ENCODE data around the gene NEK6. TPM values are rescaled to one million over a fixed set of nuclear protein-coding genes. Genes with fewer than 3 reads are reported as not detected.

NEK6 gene
- total and polyA plus RNA-seq, 9 of the 15 experiments (the other 6 are each of a cell fraction or from before 2014, with no cell fraction given): 3.1 to 19.0 (median 8.4) TPM

GRCh38 chr9:124388275-124389048 is 130.7 kb downstream of the NEK6 start (continued):
- TF ChIP-seq ZNF696 (CRISPR knock-in tag; conservative IDR thresholded peaks at IDR 0.05): no peak
- TF ChIP-seq NCOR1 (IDR thresholded peaks at IDR 0.05): peak; percentile 49; the same call in 1 of the 2 replicates
- TF ChIP-seq WHSC1 (IDR thresholded peaks at IDR 0.05; ENCODE audit: low read length): no peak
- TF ChIP-seq YY1 (IDR thresholded peaks at IDR 0.05; ENCODE audit: borderline replicate concordance in 1 of 3, control insufficient read depth in 1 of 3, extremely low read depth in 1 of 3, insufficient read depth in 3 of 3, insufficient read length in 1 of 3, insufficient replicate concordance in 2 of 3, low read depth in 1 of 3, low read length in 2 of 3): no peak
- TF ChIP-seq ZNF668 (CRISPR knock-in tag; IDR thresholded peaks at IDR 0.05): no peak
- TF ChIP-seq NFYB (IDR thresholded peaks at IDR 0.05; ENCODE audit: extremely low read depth, insufficient read length): no peak
- TF ChIP-seq TOE1 (IDR thresholded peaks at IDR 0.05; ENCODE audit: borderline replicate concordance): no peak
- no peak for TF ChIP-seq TOE1 (CRISPR knock-in tag; IDR thresholded peaks at IDR 0.05; ENCODE audit: borderline replicate concordance, low read depth)
- peak; percentile 75; the same call in 1 of the 2 replicates for TF ChIP-seq ELF4 (CRISPR knock-in tag; IDR thresholded peaks at IDR 0.05)
- TF ChIP-seq IRF1 (CRISPR knock-in tag; IDR thresholded peaks at IDR 0.05; ENCODE audit: borderline replicate concordance): no peak
- no peak for TF ChIP-seq FOXK2 (conservative IDR thresholded peaks at IDR 0.05 in 1 of 2, IDR thresholded peaks at IDR 0.05 in 1 of 2; ENCODE audit: low read depth in 2 of 2)
- no peak for TF ChIP-seq KLF13 (tag; IDR thresholded peaks at IDR 0.05; ENCODE audit: borderline replicate concordance, low read depth)
- TF ChIP-seq SMARCB1 (IDR thresholded peaks at IDR 0.05; ENCODE audit: insufficient read length, low read depth): no peak
- no peak for TF ChIP-seq ZNF280A (IDR thresholded peaks at IDR 0.05; ENCODE audit: low read depth, partially characterized antibody)
- no peak for TF ChIP-seq HOMEZ (CRISPR knock-in tag; IDR thresholded peaks at IDR 0.05)
- TF ChIP-seq MTA3 (IDR thresholded peaks at IDR 0.05; ENCODE audit: borderline replicate concordance): 0 out of 2 replicates have a peak, but pooled peaks have one; percentile 38
- 0 out of 2 replicates have a peak, but pooled peaks have one; percentile 39 for TF ChIP-seq NFRKB (IDR thresholded peaks at IDR 0.05; ENCODE audit: low read depth)
- no peak for TF ChIP-seq ZNF124 (CRISPR knock-in tag; IDR thresholded peaks at IDR 0.05)
- no peak for TF ChIP-seq XRCC3 (IDR thresholded peaks at IDR 0.05)
- no peak for TF ChIP-seq KDM4B (IDR thresholded peaks at IDR 0.05; ENCODE audit: borderline replicate concordance in 2 of 2, low read depth in 1 of 2)
- TF ChIP-seq USF1 (CRISPR knock-in tag; IDR thresholded peaks at IDR 0.05): no peak

Data from K562 (cell line).